PFSK-1 (cell line): ENCODE results near the gene CTNNA3.

Experiments used
- FOXP2 ChIP-seq: optimal IDR thresholded peaks from 2 replicates; pipeline ENCODE3; 2011; ENCODE audit warnings: borderline replicate concordance, control low read depth, inconsistent platforms; ENCODE audit not compliant: insufficient read depth; ENCODE audit errors: extremely low read length, extremely low read depth
- POLR2AphosphoS5 ChIP-seq: IDR thresholded peaks from 2 replicates; pipeline ENCODE4 v1.6.1; 2012; ENCODE audit warnings: low read depth, mild to moderate bottlenecking, control low read depth, low read length, moderate library complexity
- REST ChIP-seq, 2 experiments: IDR thresholded peaks; 2 replicates each; pipeline versions ENCODE4 v1.6.1 to v1.8.0; 2011 to 2012; ENCODE audit warnings: low read depth in 2 of 2, low read length in 2 of 2, control low read depth in 1 of 2, inconsistent platforms in 1 of 2, mild to moderate bottlenecking in 1 of 2, moderate library complexity in 1 of 2; ENCODE audit not compliant: insufficient read depth in 1 of 2
- SIN3A ChIP-seq: IDR thresholded peaks from 2 replicates; pipeline ENCODE4 v1.6.1; 2012; ENCODE audit warnings: mild to moderate bottlenecking, low read length, moderate library complexity, borderline replicate concordance; ENCODE audit not compliant: insufficient read depth
- TAF1 ChIP-seq: IDR thresholded peaks from 2 replicates; pipeline ENCODE4 v1.6.1; 2012; ENCODE audit warnings: low read length, control low read depth, borderline replicate concordance; ENCODE audit not compliant: insufficient read depth

Gene CTNNA3

GRCh38 chr10:66773472-66773817 is 922.5 kb downstream of the CTNNA3 start:
- no peak for TF ChIP-seq SIN3A
- TF ChIP-seq POLR2AphosphoS5: no peak
- no peak for TF ChIP-seq TAF1
- no peak for TF ChIP-seq REST (IDR thresholded peaks at IDR 0.05; ENCODE audit: insufficient read depth in 1 of 2, low read depth in 2 of 2, low read length in 2 of 2)

- no peak for TF ChIP-seq FOXP2
- no peak for TF ChIP-seq SIN3A
- TF ChIP-seq TAF1: no peak
- TF ChIP-seq POLR2AphosphoS5: no peak
- no peak for TF ChIP-seq REST (IDR thresholded peaks at IDR 0.05; ENCODE audit: insufficient read depth in 1 of 2, low read depth in 2 of 2, low read length in 2 of 2)
Measured at GRCh38 chr10:66772548-66773471, 923.2 kb downstream of the CTNNA3 start.

GRCh38 chr10:66767707-66768106 is 928.3 kb downstream of the CTNNA3 start:
- TF ChIP-seq REST (IDR thresholded peaks at IDR 0.05; ENCODE audit: insufficient read depth in 1 of 2, low read depth in 2 of 2, low read length in 2 of 2) (no peak), SIN3A (no peak), POLR2AphosphoS5 (no peak), FOXP2 (no peak), TAF1 (no peak)

- TF ChIP-seq TAF1: no peak
- no peak for TF ChIP-seq SIN3A
Measured at GRCh38 chr10:66762218-66762729, 933.7 kb downstream of the CTNNA3 start.

GRCh38 chr10:66760941-66761340 is 935.1 kb downstream of the CTNNA3 start:
- TF ChIP-seq POLR2AphosphoS5 (no peak), TAF1 (no peak), REST (IDR thresholded peaks at IDR 0.05; ENCODE audit: insufficient read depth in 1 of 2, low read depth in 2 of 2, low read length in 2 of 2) (no peak), SIN3A (no peak), FOXP2 (no peak)
